Measurements from ENCODE around the gene PAPPA.

Gene PAPPA

DNA sequence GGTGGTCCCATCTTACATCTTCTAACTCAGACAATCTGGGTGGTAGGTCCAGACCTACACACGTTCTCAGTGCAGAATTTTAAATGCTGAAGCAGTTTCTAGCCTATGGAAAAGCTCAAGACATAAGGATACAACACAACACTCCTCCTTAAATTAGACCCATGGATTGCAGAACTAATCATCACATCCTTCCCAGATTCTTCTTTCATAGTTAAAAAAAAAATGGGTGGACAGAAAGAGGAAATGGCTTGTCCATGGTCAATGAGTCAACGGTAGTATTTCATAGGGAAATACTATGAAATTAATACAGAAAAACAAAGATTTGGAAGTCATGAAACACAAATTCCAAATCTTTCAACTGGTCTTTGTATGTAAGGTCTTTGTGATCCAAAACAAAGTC, 106.9 kb downstream of the PAPPA start:
- H3K4me3 ChIP-seq (ENCODE audit: low read length): no peak overlapping the region
- no peak for DNase-seq (ENCODE audit: low read depth, low spot score)

DNA sequence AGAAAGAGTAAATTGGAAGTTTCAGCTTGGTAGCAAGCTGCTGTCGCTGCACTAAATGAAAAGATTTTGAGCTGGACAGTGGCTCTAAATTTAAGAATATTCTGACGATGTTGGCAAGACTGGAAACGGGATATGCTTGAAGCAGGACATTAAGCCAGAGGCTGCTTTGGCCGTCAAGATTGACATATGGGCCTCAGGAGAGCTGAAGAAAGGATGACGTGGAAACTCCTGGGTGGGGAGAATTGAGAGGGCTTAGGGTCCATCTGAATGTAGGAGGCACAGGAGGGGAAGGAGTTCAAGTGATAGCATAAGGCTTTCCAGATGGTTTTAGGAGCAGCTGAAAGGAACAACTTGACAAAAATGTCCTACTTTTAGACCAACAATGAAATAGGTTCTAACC, 108.9 kb downstream of the PAPPA start:
- no peak overlapping the region for H3K4me3 ChIP-seq (ENCODE audit: low read length)
- DNase-seq (ENCODE audit: low read depth, low spot score): no peak

DNA sequence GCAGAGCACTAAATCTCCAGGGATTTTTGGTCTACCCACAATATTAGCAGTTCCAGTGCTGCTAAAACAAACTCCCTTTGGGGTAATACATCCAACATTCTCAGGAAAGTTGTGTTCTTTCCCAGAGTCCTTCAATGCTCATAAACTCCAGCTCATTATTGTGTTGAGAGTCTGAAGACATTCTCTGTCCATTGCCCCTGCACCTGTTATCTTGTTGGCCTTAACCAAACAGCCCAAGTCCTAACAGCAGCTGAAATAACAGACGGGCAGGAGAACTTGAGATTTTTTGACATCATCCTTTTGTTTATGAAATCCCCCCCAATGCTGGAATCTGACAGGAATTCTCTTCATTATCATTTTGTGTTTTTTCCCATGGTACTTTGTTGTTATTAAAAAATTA, 110.8 kb downstream of the PAPPA start:
- no peak overlapping the region for H3K4me3 ChIP-seq (ENCODE audit: low read length)
- no peak for DNase-seq (ENCODE audit: low read depth, low spot score)

DNA sequence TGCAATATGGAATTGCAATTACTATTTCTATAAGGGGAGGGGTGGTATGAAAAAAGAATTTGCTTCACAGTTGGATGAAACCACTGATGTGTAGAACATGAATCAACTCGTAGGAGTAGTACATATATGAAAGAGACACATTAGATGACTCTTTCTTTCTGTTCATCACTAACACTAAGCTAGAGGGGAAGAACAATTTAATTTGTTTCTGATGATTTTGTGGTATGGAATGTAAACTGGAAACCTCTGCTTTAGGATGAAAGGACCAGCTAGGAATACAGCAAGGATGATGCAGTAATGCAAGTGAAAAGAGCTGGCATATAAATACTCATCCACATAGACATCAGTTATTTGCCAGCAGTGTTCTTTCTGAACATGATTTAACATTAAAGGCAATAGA, 113.4 kb downstream of the PAPPA start:
- no peak overlapping the region for H3K4me3 ChIP-seq (ENCODE audit: low read length)
- DNase-seq (ENCODE audit: low read depth, low spot score): no peak

DNA sequence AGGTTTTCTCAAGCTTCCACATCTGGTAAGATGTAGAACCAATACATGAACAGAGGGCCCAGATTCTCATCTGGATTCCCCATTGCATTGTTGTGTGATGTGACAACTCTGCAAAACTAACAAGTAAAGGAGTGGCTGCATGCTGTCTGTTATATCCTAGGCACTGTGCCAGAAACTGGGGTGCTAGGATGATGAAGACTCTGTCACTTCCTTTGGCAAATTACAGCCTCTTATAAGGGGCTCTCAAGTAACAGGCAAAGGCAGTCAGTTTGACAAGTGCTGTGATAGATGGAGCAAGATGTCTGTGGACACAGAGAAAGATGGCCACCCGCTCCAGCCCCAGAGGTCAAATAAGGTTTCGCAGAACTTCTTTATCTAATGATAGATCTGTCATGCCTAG, 115.7 kb downstream of the PAPPA start:
- DNase-seq (ENCODE audit: low read depth, low spot score): no peak
- H3K4me3 ChIP-seq (ENCODE audit: low read length): no peak overlapping the region

DNA sequence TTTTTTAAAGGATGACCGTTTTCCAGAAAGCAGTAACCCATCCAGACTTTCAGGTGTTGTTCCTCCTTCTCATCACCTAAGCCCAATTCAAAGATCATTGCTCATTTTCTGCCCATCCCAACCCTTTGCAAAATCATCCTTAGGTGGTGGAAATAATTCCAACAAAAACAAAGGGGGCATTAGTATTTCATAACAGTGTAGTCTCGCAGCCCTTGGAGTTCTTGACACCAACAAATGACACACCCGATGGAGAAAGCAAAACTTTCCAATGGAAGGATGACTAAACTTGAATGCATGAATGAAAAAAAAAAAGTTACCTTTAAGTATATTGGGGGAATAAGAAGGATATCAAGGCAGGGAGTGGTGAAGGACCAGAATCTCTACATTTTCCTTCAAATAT, 117.0 kb downstream of the PAPPA start:
- no peak overlapping the region for H3K4me3 ChIP-seq (ENCODE audit: low read length)
- DNase-seq (ENCODE audit: low read depth, low spot score): no peak

DNA sequence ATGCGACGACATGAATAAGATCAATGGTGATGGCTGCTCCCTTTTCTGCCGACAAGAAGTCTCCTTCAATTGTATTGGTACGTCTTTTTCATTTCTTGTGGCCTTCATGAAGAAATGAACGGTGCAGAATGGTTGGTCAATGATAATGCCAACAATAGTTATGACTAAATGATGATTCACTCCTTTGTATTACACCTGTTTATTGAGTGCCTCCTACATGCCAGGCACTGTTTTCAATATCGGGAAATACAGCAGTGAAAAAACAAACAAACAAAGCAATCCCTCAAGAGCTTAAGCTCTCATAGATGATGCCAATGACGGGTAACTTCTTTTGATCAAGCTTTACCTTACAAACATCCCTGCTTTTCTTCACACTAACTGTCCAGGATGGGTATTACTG, 117.7 kb downstream of the PAPPA start:
- no peak for DNase-seq (ENCODE audit: low read depth, low spot score)
- H3K4me3 ChIP-seq (ENCODE audit: low read length): no peak overlapping the region

DNA sequence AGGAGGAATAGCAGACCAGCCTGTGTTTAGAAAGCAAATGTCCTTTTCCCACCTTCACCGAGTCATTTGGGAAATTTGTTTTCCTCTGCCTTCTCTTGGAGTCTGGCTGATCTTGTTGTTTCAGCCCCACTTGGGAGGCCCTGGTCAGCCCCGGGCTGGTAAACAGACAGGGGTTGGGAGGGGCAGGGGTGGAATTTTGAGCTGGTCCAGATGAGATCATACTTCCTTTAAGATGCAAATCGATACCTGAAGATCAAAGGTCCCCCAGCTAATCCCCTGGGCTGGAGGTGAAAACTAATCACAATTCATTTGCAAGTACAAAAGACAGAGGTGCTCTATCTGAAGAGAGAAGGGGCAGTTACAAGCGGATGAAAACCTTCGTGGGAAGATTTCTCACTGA, 118.4 kb downstream of the PAPPA start:
- DNase-seq (ENCODE audit: low read depth, low spot score): no peak
- no peak overlapping the region for H3K4me3 ChIP-seq (ENCODE audit: low read length)

DNA sequence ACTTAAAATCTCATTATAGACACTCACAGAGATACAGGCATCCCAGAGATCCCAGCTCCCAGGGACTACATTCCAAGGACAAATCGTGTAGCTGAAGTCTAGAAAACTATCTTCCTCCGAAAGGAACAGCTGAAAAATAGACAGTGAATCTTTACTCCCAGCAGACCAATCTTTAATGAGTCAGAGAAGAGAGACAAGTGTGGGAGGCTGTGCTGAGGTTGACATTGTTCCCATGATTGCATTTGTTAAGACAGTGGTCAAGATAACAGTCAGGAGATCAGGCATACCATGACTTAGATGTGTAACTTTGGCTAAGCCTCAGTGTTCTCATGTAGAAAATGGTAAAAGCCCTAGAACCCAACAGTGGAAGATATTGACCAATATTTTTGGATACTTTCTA, 120.7 kb downstream of the PAPPA start:
- no peak overlapping the region for H3K4me3 ChIP-seq (ENCODE audit: low read length)
- no peak for DNase-seq (ENCODE audit: low read depth, low spot score)

DNA sequence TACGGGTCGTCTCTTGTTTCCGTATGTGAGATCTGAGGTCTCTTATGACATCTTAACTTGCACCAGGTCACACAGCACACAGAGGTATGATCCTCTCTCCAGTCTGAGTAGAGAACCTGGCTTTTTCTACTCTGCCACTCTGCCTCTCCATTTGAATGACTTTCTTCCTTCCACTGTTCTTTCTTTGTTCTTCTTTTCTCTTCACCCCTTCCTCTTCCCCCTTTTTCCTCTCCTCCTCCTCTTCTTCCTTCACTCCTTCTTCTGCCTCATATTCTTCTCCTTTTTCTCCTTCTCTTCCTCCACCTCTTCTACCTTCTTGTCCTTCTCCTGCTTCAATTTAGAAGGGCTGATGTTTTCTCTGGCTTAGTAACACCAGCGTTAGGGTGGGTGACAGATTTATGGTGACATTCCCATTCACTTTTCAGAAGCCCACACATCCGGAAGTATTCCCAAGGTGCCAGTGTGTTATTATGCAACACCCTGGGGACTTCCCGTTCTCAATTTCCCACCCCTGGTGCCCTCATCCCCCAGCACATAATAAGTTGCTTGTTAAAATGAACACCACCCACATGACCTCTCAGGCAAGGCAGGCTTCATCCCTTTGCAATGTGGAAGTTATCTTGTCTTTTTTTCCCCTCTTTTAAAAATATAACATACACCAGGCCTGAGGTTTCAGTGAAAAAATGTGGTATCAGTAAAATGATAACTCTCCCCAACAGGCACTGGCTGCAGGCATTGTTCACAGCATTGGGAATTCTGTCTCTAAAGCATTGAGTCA, 122.0 kb downstream of the PAPPA start:
- DNase-seq (ENCODE audit: low read depth, low spot score): no peak
- H3K4me3 ChIP-seq (ENCODE audit: low read length): no peak overlapping the region

DNA sequence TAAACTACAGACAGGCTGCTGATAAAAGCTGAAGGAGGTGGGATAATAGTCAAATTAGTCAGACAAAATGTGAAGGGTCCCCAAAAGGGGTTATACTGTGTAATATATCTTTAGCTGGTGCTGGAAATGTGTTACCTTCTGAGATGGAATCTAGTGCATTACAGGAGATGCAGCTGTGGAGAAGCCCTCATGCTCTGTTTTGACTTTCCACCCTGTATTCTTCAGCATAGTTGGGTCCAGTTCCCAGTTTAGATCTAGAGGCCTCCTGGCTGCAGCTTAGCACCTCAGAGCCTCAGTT, 122.6 kb downstream of the PAPPA start:
- no peak overlapping the region for H3K4me3 ChIP-seq (ENCODE audit: low read length)
- no peak for DNase-seq (ENCODE audit: low read depth, low spot score)

DNA sequence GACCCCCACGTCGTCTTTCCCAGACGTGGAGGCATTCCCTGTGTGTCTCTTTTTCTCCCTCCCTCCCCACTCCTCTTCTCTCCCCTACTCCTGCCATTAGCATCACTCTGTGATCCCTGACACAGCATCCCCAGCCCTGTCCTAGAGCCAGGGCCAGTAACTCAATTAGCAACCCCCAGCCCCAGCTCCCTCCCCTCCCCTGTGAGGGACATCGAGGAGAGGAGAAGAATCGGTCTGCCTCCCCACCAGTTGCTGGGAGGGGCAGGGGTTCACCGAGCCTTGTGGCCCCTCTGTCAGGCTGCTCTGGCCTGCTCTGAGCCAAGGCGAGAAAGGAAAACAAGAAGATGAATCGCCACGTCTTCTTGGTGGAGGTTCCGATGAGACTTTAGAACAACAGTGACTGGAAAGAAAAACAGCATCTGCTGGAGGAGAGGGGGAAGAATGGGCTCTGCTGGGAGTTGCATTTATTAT, 123.1 kb downstream of the PAPPA start:
- no peak overlapping the region for H3K4me3 ChIP-seq (ENCODE audit: low read length)
- DNase-seq (ENCODE audit: low read depth, low spot score): no peak

DNA sequence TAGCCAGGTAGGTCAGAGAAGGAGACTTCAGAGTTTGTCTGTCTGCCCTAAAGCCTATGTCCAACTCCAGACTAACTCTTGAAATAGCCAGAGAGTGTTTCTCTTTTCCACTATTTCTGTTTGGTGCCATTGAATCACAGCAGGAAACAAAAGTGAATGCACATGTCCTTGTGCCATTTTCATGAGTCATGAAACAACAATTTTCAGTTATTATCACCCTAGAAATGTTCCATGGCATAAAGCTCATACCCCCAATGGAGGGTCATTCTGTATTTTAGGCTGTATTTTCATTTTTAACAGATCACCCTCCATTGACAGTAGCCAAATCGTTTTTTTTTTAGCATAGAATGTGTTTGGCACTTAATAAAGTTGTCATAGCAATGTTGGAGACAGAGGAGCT, 124.7 kb downstream of the PAPPA start:
- H3K4me3 ChIP-seq (ENCODE audit: low read length): no peak overlapping the region
- no peak for DNase-seq (ENCODE audit: low read depth, low spot score)

DNA sequence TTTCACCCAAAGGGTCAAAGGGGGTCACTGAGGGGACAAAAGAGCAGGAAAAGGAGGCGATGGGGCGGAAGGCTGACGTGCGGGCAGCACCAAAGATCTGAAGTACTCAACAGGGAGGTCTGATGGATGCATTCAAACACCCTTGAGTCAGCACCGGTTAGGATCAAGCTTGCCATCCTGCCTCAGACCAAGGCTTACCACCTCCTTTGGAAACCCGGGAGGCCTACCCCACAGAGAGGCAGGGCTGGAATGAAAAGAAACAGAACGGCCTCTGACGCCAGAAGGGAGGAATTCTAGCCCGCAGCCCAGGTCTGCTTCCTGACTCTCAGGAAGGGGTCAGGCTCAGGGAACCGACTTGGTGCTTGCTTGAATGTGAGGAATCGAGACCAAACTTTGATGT, 125.6 kb downstream of the PAPPA start:
- DNase-seq (ENCODE audit: low read depth, low spot score): no peak
- H3K4me3 ChIP-seq (ENCODE audit: low read length): no peak overlapping the region

DNA sequence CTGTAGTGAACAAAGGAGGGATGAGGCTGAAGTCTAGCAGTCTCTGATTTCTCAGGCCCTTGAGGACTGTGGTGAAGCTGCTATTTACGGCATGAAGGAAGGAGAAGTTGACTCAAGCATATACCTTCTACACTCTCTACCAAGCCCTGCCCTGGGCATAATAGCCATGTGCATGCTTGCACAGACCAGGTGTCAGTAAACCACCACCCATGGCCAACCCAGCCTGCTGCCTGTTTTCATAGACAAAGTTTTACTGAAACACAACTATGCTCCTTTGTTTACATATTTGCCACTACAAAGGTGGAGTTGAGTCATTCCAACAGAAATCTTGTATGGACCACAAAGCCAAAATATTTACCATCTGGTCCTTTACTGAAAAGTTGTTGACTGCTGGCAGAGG, 126.9 kb downstream of the PAPPA start:
- no peak overlapping the region for H3K4me3 ChIP-seq (ENCODE audit: low read length)
- no peak for DNase-seq (ENCODE audit: low read depth, low spot score)

DNA sequence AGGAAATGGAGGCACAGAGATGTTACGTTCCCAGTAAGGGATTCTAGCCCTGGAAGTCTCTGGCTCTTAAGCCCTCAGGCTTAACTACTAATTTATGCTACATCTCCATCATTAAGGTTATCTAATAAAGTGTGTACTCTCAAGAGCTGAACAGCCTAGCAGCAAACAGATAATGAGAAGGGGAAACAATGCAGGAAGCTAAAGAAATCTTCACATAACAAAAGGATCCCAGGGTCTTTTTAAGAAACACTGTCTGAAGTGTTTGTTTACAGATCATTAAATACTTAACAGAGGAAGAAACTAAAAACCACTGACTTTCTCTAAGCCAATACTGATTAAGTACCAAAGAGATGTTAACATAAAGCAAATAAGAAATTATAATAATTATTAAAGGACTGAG, 129.0 kb downstream of the PAPPA start:
- DNase-seq (ENCODE audit: low read depth, low spot score): no peak
- no peak overlapping the region for H3K4me3 ChIP-seq (ENCODE audit: low read length)

DNA sequence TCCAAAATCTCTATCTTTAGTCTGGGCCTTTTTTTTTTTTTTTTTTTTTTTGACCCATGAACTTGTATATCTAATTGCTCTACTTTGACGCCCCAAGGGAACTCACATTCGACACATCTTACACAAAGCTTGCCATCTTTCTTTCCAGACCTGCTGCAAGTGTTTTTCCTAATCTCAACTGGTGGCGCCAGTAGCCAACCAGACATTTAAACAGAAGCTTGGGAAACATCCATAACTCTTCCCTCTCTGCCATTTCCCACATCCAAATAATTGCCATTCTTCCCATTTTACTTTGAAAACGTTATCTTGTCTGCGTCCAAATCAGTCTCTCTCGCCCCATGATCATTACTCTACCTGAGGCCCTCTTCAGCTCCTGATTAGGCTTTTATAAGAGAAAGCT, 130.9 kb downstream of the PAPPA start:
- H3K4me3 ChIP-seq (ENCODE audit: low read length): no peak overlapping the region

DNA sequence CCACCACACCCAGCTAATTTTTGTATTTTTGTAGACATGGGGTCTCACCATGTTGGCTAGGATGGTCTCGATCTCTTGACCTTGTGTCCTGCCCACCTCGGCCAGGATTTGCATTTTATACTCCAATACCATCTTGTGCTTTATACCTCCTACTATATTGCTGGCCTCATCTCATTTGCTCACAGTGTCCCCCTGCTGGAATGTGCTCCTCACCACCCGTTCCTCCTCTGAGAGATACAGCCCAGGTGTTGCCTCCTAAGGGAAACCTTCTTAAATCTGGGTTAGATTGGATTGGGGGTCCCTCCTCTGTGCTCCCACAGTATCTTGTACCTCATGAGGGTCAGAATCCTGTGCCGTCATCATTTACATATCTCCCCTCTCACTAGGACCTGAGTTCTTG, 131.7 kb downstream of the PAPPA start:
- DNase-seq (ENCODE audit: low read depth, low spot score): no peak
- no peak overlapping the region for H3K4me3 ChIP-seq (ENCODE audit: low read length)

More for the DNA sequence above, 130.9 kb downstream of the PAPPA start:
- DNase-seq (ENCODE audit: low read depth, low spot score): no peak

DNA sequence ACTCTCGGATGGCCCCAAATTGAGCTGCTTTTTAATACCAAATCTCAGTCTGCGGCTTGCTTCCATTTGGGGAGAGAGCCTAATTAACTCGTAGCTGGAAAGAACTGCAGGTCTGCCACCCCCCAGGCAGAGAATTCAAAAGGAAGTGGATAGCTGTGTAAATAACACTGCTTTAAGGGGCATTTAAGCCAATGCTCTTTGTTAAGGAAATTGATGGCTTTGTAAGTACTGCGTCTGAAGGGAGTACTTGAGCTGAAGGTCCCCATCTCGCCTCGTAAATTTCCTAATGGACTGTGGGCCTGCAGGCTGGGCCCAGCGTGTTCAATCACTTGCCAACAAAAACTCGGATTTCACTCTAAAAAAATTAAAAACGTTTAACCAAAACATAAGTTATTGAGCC, 132.7 kb downstream of the PAPPA start:
- no peak overlapping the region for H3K4me3 ChIP-seq (ENCODE audit: low read length)
- DNase-seq (ENCODE audit: low read depth, low spot score): no peak

DNA sequence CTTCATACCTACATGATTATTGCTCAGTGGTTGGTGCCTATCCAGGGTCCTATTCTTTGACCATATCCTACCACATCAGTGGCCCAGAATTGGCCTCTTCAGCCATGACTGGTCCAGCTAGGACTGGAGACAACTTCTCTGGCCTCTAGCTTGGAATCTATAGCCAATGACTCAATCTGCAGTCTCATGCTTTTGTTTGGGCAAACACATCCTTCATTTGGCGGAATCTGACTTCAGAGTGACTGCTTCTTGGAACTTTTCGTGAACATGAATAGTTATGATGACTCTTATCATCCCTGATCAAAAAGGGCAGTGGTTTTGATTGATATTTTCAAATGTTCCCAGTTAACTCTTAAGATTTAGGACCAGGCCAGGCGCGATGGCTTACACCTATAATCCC, 134.1 kb downstream of the PAPPA start:
- DNase-seq (ENCODE audit: low read depth, low spot score): no peak
- H3K4me3 ChIP-seq (ENCODE audit: low read length): no peak overlapping the region

DNA sequence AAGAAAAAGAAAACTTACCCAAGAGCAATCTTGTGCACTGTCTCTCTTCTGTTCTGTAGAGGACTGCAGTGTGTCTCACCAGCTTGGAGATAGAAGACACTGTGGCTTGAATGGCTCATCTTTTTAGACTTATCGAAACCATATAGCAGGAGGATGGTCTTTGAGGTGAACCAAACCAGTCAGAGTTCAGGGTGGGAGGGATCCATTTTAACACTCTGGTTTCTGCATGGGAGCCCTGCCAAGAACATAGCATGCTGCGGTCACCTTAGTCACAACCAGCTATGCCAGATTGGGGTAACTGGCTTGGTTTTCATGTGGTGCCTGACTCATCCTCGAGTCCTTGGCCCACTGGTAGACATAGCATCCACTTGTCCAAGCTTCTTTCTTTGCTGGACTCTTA, 135.1 kb downstream of the PAPPA start:
- H3K4me3 ChIP-seq (ENCODE audit: low read length): no peak overlapping the region
- no peak for DNase-seq (ENCODE audit: low read depth, low spot score)

DNA sequence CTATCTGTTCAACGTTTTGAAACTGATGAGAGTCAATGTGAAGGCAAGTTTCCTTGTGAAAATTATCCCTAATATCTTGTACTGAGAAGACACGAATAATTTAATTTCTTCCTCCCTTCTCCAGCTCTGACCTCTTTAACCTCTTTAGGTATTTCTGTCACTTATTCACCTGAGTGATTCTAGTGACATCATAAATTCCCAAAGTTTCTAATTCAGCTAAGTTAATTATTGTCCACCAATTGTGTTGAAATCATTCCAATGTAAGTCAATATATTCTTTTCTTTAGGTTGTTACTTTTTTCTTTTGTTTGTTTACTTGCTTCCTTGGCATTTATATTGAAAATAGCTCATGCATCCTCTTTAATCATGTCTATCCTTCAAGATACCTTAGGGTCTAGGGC, 143.8 kb downstream of the PAPPA start:
- no peak overlapping the region for H3K4me3 ChIP-seq (ENCODE audit: low read length)
- DNase-seq (ENCODE audit: low read depth, low spot score): no peak
